Mucosa of rectum (tissue), 2 donors: ENCODE measurements around the gene UPK1A.
"Not testable (repeated sequence)": the region's sequence is repeated elsewhere in the genome, so short reads cannot be mapped to it uniquely, and the experiment has no call there.

Experiments
- H3K27ac ChIP-seq, 2 donors: one replicate each; pipeline ENCODE4 v1.7.0; 2013; ENCODE audit warnings: inconsistent platforms in 2 of 2, low read depth in 2 of 2, low read length in 2 of 2
- H3K27me3 ChIP-seq, 2 donors: one replicate each; pipeline ENCODE4 v1.7.0; 2013; ENCODE audit warnings: low read length in 2 of 2; ENCODE audit not compliant: control insufficient read depth in 2 of 2, insufficient read depth in 2 of 2
- H3K36me3 ChIP-seq, 2 donors: one replicate each; pipeline ENCODE4 v1.7.0; 2013; ENCODE audit warnings: low read length in 2 of 2; ENCODE audit not compliant: control insufficient read depth in 2 of 2, insufficient read depth in 2 of 2
- H3K4me1 ChIP-seq, 2 donors: one replicate each; pipeline ENCODE4 v1.7.0; 2013; ENCODE audit warnings: low read length in 2 of 2, mild to moderate bottlenecking in 1 of 2; ENCODE audit not compliant: control insufficient read depth in 2 of 2, insufficient read depth in 2 of 2
- H3K4me3 ChIP-seq, 2 donors: one replicate each; pipeline ENCODE4 v1.7.0; 2013; ENCODE audit warnings: low read length in 2 of 2
- H3K9ac ChIP-seq, 2 donors: one replicate each; pipeline ENCODE4 v1.7.0; 2013; ENCODE audit warnings: low read length in 2 of 2, low read depth in 1 of 2, mild to moderate bottlenecking in 1 of 2
- H3K9me3 ChIP-seq, 2 donors: one replicate each; pipeline ENCODE4 v1.7.0; 2013; ENCODE audit warnings: low read length in 2 of 2; ENCODE audit not compliant: control insufficient read depth in 2 of 2
- donor health status: healthy.
- donor health status: Normal muscosa, but diverticular disease.

Gene UPK1A

GRCh38 chr19:35644206-35644986, 21.9 kb upstream of the UPK1A start:
- peak overlapping the region; percentile 74 to 84 for H3K9ac ChIP-seq
- peak overlapping the region; percentile 72 to 73 for H3K4me3 ChIP-seq
- H3K9me3 ChIP-seq = no peaks in the 10 kb centered on the region
- no peaks in the 10 kb centered on the region for H3K36me3 ChIP-seq
- peaks cover 13 to 15% of the 10 kb centered on the region in 2 donors for H3K4me1 ChIP-seq
- no peaks in the 10 kb centered on the region for H3K27me3 ChIP-seq
- H3K27ac ChIP-seq = peak overlapping the region; percentile 95 to 96

DNA sequence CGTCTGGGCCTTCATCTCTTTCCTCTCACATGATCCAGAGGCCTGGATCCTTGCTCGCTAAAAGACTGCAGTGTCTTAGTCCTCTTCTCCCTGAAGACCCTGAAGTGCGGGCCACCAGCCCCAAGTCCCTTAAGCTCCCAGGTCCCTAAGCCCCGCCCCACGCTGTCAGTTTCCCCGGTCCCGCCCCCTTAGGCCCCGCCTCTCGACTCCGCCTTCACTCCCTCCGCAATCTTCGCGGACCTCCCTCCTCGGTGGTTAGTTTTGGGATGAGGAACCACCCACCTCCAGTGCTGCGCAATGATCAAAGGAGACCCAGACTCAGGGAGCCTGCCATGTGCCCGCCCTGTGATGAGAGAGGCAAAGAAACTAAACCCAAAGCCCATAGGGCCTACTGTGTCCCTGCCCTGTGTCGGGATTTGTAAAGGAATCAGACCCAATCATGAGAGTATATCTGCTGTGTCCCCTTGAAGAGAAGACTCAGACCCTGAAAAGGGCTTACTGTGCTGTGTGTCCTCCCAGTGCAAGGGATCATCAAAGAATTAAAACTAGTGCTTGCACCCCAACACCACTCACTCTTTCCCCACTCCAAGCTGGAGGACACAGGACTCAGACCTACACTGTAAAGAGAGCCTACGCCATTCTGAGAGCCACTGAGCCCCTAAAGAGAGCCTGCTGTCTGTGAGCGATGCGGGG, 21.2 kb upstream of the UPK1A start:
- H3K9ac ChIP-seq = peak overlapping the region; percentile 57 to 84
- no peaks in the 10 kb centered on the region for H3K9me3 ChIP-seq
- peak overlapping the region; percentile 72 to 73 for H3K4me3 ChIP-seq
- H3K27me3 ChIP-seq = no peaks in the 10 kb centered on the region
- peaks cover 16 to 17% of the 10 kb centered on the region in 2 donors for H3K4me1 ChIP-seq
- H3K27ac ChIP-seq = peak overlapping the region; percentile 95 to 96
- peaks cover 0 to under 1% of the 10 kb centered on the region in 2 donors for H3K36me3 ChIP-seq

- no peak overlapping the region for H3K27ac ChIP-seq
- H3K27me3 ChIP-seq = no peaks in the 10 kb centered on the region
- peaks cover 2 to 5% of the 10 kb centered on the region in 2 donors for H3K36me3 ChIP-seq
- H3K4me1 ChIP-seq = peaks cover 16 to 17% of the 10 kb centered on the region in 2 donors
- peak overlapping the region in 1 of 2 donors; percentile 5 for H3K9ac ChIP-seq
- no peaks in the 10 kb centered on the region for H3K9me3 ChIP-seq
- H3K4me3 ChIP-seq = no peak overlapping the region
These were observed 20.4 kb upstream of the UPK1A start for GRCh38 chr19:35645680-35646511.

DNA sequence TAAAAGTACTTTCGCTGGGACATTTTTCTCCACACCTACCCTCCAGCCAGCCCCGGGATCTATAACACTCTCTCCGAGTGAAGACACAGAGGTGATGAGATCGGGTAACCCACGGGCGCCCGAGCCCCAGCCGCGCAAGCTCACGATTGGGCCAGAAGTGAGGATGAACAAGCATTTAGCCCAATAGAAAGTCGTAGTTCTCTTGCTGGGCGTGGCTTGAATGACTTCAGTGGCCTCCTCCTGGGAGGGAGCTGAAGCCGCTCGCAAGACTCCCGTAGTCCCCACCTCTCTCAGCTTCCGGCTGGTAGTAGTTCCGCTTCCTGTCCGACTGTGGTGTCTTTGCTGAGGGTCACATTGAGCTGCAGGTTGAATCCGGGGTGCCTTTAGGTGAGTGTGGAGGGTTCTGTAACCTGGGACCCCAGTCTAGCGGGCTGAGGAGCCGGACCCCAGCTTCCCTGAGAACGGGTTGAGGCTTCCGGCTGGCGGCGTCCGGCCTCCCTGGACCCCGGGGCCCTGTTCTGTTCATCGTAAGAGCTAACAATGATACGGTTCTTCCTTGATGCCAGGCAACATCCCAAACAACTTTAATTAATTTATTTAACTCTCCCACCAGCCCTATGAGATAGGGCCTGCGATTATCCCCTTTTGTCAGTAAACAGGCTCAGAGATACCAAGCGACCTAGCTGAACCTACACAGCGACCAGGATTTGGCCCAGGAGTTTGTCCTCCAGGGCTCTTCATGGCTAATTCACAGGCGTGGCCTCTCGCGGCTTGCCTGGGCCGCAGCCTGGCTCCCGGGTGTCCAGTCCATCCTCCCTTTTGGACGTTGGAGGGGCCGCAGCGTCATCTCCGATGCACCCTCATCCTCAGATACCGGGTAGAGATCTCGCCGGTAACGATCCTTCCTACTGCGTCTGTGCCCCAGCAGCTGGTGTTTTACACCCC, 18.0 kb upstream of the UPK1A start, which contains the start of gene COX6B1:
COX6B1 (plus strand) TSS at position 307 of the 945 bp plus-strand sequence. CDS start 2,921 bp downstream, outside the sequence.
- H3K9ac ChIP-seq = peak within 1 kb of the TSS; percentile 96 to 97
- H3K9me3 ChIP-seq = no peaks in the 10 kb centered on the region
- H3K27me3 ChIP-seq = no peaks in the 10 kb centered on the region
- peaks cover 4 to 12% of the 10 kb centered on the region in 2 donors for H3K36me3 ChIP-seq
- H3K27ac ChIP-seq = peak within 1 kb of the TSS; percentile 86 to 87
- H3K4me3 ChIP-seq = peak within 1 kb of the TSS; percentile 81 to 97
- peaks cover 11 to 16% of the 10 kb centered on the region in 2 donors for H3K4me1 ChIP-seq

GRCh38 chr19:35650581-35650980, 15.7 kb upstream of the UPK1A start:
- Histone ChIP-seq H3K9me3 (no peaks in the 10 kb centered on the region), H3K9ac (no peak overlapping the region), H3K4me3 (no peak overlapping the region), H3K36me3 (peaks cover 13 to 25% of the 10 kb centered on the region in 2 donors), H3K4me1 (peaks cover 7 to 13% of the 10 kb centered on the region in 2 donors), H3K27ac (no peak overlapping the region), H3K27me3 (no peaks in the 10 kb centered on the region)

GRCh38 chr19:35654828-35655227, 11.5 kb upstream of the UPK1A start:
- not testable (repeated sequence) for H3K9ac ChIP-seq, H3K27me3 ChIP-seq, H3K27ac ChIP-seq, H3K4me1 ChIP-seq, H3K9me3 ChIP-seq, H3K4me3 ChIP-seq
- H3K36me3 ChIP-seq = peaks cover 32 to 55% of the 10 kb centered on the region in 2 donors

- no peak overlapping the region for H3K9ac ChIP-seq
- H3K27ac ChIP-seq = no peak overlapping the region
- no peaks in the 10 kb centered on the region for H3K27me3 ChIP-seq
- H3K9me3 ChIP-seq = no peaks in the 10 kb centered on the region
- H3K4me1 ChIP-seq = no peaks in the 10 kb centered on the region
- H3K4me3 ChIP-seq = no peak overlapping the region
- H3K36me3 ChIP-seq = peaks cover 34 to 54% of the 10 kb centered on the region in 2 donors
These were observed 10.7 kb upstream of the UPK1A start for GRCh38 chr19:35655600-35655999.

DNA sequence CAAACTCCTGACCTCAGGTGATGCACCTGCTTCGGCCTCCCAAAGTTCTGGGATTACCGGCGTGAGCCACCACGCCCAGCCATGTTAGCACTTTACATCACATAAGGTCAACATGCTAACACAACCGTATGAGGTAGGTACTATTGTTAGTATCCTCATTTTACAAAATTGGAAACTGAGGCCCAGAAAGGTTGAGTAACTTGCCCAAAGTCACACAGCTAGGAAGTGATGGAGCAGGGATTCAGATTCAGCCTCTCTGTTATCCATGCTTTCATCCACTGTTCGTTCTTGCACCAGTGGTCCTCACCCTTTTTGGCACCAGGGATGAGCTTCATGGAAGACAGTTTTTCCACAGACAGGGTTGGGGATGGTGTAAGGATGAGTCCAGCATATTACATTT, 9.6 kb upstream of the UPK1A start:
- H3K36me3 ChIP-seq = peaks cover 30 to 53% of the 10 kb centered on the region in 2 donors
- H3K27me3 ChIP-seq = no peaks in the 10 kb centered on the region
- no peak overlapping the region for H3K27ac ChIP-seq
- no peak overlapping the region for H3K4me3 ChIP-seq
- no peaks in the 10 kb centered on the region for H3K4me1 ChIP-seq
- no peak overlapping the region for H3K9ac ChIP-seq
- H3K9me3 ChIP-seq = no peaks in the 10 kb centered on the region
